HFF-Myc (cell line): Measurements from ENCODE around the gene ANK3.

Source experiments
- DNase-seq: peaks from one replicate; pipeline ENCODE4 v3.0.0-alpha.2; 2011; ENCODE audit warnings: low read depth; ENCODE audit errors: extremely low read depth
- H3K4me3 ChIP-seq: replicated peaks from 2 replicates; pipeline ENCODE4 v1.5.1; 2011; ENCODE audit warnings: low read depth, mild to moderate bottlenecking, control low read depth, low read length
- TF ChIP-seq, protein P1 (sequence below): IDR thresholded peaks from 2 replicates; pipeline ENCODE4 v1.5.1; 2012; ENCODE audit warnings: mild to moderate bottlenecking, low read depth, low read length, control low read depth; ENCODE audit errors: missing control alignments

ANK3 gene

DNA sequence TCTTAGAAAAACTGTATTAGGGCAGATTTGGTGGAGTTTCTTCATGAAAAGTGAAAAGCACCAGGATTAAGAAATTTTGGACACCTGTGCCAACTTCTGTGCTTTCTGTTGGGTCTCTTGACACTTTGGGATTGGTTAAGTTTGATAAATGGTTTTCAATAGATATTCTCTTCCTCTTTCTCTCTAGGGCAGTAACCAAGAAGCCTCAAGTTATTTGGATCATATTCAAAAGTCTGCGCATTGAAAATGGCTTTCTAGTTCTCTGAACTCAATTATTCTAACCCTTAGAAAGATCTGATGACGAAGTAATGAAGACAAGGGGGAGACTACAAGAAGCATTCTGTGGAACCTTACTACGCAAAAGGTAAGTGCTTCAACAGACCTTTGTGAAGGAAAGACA, 339.3 kb downstream of the ANK3 start:
- no peak for DNase-seq
- no peak overlapping the region for H3K4me3 ChIP-seq
- TF ChIP-seq, protein P1, sequence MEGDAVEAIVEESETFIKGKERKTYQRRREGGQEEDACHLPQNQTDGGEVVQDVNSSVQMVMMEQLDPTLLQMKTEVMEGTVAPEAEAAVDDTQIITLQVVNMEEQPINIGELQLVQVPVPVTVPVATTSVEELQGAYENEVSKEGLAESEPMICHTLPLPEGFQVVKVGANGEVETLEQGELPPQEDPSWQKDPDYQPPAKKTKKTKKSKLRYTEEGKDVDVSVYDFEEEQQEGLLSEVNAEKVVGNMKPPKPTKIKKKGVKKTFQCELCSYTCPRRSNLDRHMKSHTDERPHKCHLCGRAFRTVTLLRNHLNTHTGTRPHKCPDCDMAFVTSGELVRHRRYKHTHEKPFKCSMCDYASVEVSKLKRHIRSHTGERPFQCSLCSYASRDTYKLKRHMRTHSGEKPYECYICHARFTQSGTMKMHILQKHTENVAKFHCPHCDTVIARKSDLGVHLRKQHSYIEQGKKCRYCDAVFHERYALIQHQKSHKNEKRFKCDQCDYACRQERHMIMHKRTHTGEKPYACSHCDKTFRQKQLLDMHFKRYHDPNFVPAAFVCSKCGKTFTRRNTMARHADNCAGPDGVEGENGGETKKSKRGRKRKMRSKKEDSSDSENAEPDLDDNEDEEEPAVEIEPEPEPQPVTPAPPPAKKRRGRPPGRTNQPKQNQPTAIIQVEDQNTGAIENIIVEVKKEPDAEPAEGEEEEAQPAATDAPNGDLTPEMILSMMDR: no peak

DNA sequence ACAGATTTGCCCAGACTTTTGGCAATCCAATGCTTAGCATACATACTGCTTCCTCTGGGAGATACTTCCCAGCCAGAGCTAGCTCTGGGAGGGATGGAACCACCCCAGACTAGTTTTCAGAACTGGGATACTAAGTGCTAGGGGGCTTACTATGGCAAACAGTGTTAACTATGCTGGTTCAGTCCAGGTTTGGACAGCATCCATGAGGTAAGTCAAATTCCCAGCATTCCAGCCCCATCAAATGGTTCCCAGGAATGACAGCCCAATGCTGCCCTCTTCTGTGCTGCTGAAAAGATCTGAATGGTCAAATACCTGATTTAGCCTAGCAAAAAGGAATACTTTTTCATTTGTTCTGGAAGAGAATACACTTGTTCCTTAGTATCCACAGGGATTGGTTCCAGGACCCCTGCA, 341.6 kb downstream of the ANK3 start:
- TF ChIP-seq, protein P1: no peak
- H3K4me3 ChIP-seq: no peak overlapping the region
- DNase-seq: peak; percentile 14

DNA sequence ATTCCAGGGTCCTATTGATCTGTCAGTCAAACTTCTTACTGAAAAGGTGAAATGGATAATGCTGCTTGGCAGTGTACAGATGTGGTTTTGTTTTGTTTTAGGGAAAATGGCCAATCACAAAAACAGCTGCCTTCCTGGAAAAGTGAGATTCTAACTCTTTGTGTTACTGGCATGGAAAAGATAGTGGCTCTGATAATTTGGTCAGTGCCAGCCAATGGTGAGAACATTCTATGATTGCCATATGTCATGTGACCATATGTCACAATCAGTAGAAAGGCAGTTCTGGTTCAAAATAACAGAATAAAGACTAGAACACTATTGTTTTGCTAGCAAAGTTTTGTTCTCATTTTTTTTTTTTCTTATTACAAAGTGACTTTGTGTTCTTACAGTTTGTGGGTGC, 344.1 kb downstream of the ANK3 start:
- no peak overlapping the region for H3K4me3 ChIP-seq
- no peak for DNase-seq
- TF ChIP-seq, protein P1: no peak

GRCh38 chr10:60044971-60045370, 344.7 kb downstream of the ANK3 start:
- TF ChIP-seq, protein P1: no peak
- H3K4me3 ChIP-seq: no peak overlapping the region
- DNase-seq: no peak

DNA sequence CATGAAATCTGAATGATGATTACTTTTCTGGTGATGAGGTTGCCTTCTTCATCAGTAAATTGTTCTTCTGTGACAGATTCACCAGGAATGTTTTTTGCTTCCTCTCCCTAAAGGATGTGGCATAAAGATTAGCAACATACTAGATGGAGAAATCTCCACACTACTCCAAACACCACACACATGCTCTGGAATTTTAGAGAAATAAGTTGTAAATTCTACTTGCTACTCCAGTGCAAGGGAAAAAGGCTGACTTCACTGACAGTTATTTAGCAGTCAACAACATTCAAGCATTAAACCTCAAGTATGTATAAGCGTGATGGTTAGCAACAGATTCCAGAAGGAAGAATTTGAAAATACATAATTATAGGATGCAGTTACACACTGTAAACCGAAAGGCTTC, 345.4 kb downstream of the ANK3 start:
- H3K4me3 ChIP-seq: no peak overlapping the region
- TF ChIP-seq, protein P1: no peak
- DNase-seq: no peak

DNA sequence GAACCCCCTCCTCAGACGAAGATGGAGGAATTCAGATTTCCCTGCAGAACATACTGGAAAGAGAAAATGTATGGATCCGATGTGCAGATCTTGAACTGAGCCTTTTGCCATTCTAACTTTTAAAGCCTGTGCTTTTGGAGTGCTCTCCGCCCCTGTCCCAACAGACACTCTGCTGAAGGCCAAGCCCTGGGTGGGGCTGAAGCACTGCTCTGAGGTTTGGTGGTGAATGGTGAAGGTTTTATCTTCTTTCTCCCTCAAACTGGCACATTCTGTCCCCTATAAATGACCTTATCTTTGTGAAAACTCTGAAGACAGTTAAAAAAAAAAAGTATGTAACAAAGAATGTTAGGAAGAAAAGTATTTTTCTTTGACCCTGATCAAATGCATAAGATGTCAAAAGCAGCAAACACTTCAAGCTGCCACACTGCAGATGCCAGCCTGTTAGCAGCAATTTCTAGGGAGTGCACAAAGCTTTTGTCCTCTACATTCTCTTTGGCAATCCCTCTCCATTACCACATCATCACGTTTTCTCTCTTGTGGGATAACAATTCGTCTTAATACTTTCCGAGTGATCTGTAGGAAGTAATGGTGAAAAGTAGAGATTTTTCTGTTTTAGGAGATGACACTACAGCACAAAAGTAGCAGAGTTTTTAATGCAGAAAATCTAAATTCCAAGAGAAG, 346.0 kb downstream of the ANK3 start:
- no peak for DNase-seq
- H3K4me3 ChIP-seq: no peak overlapping the region
- TF ChIP-seq, protein P1: no peak

DNA sequence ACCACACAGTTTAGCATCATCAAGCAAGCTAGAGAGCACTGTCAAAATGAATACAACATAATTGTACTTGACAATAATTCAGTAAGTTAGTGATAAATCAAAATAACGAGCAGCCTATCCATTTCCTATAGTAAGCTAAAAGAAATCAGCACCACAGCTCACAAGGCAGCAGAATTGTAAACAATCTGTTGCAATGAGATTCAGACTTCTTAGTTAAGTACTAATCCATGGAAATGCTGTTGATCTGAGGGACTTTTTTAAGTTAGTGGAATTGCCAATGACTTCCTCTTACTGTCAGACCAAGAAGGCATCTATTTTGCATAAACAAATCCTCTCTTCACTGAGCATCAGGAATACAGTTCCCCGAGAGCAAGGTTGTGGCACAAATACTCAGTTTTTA, 346.8 kb downstream of the ANK3 start:
- no peak for DNase-seq
- TF ChIP-seq, protein P1: no peak
- no peak overlapping the region for H3K4me3 ChIP-seq
